HUES48 (cell line): ENCODE data around the gene TP53I3.
A peak's percentile ranks its signal among the peaks of the same experiment; 100 is the strongest.

Source experiments
- H3K27ac ChIP-seq: one replicate; pipeline ENCODE4 v1.7.0; 2013; ENCODE audit warnings: low read depth, low read length, inconsistent platforms
- H3K27me3 ChIP-seq: 2 replicates; pipeline ENCODE4 v1.6.1; 2013; ENCODE audit warnings: mild to moderate bottlenecking, low read length; ENCODE audit not compliant: control insufficient read depth, insufficient read depth
- H3K36me3 ChIP-seq: 2 replicates; pipeline ENCODE4 v1.6.1; 2013; ENCODE audit warnings: low read length; ENCODE audit not compliant: control insufficient read depth, insufficient read depth
- H3K4me1 ChIP-seq: 2 replicates; pipeline ENCODE4 v1.6.1; 2013; ENCODE audit warnings: mild to moderate bottlenecking, low read length; ENCODE audit not compliant: control insufficient read depth, insufficient read depth
- H3K4me3 ChIP-seq: 2 replicates; pipeline ENCODE4 v1.5.1; 2013; ENCODE audit warnings: mild to moderate bottlenecking, low read depth, low read length
- H3K9ac ChIP-seq: 2 replicates; pipeline ENCODE4 v1.6.1; 2013; ENCODE audit warnings: mild to moderate bottlenecking, low read depth, low read length, moderate library complexity
- H3K9me3 ChIP-seq: 2 replicates; pipeline ENCODE4 v1.6.1; 2013; ENCODE audit warnings: low read length; ENCODE audit not compliant: control insufficient read depth, insufficient read depth

TP53I3 gene

DNA sequence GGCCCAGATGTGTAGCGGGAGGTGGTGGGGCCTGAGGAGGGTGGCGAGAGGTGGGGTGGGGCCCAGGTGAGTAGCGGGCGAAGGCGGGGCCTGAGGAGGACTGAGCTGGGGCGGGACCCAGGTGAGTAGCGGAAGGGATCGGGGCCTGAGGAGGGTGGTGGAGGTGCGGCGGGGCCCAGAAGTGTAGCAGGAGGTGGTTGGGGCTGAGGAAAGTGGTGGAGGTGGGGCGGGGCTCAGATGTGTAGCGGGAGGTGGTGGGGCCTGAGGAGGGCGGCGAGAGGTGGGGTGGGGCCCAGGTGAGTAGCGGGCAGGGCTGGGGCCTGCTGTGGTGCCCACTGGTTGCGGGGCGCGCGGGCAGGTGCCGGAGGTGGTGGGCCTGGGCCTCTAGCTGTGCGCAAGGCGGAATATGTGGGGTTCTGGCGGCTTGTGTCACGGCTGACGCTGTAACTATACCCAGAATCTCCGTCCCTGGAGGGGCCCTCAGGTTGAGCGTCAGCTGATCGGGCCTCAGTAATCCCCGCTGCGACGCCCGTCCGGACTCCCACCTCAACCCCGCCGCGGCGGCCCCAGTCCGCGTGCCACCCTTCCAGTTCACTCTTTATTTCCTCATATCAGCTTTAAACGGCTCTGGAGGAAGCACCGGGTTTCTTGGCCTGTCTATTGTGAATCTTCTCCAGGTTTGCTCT, 7.6 kb downstream of the TP53I3 start:
- Histone ChIP-seq H3K4me3 (peak overlapping the region; percentile 88), H3K4me1 (peaks cover 10% of the 10 kb centered on the region; the same call in 1 of the 2 replicates), H3K27ac (peak overlapping the region; percentile 62), H3K9ac (peak overlapping the region; percentile 64), H3K9me3 (no peaks in the 10 kb centered on the region), H3K27me3 (no peaks in the 10 kb centered on the region), H3K36me3 (peaks cover 52% of the 10 kb centered on the region)

DNA sequence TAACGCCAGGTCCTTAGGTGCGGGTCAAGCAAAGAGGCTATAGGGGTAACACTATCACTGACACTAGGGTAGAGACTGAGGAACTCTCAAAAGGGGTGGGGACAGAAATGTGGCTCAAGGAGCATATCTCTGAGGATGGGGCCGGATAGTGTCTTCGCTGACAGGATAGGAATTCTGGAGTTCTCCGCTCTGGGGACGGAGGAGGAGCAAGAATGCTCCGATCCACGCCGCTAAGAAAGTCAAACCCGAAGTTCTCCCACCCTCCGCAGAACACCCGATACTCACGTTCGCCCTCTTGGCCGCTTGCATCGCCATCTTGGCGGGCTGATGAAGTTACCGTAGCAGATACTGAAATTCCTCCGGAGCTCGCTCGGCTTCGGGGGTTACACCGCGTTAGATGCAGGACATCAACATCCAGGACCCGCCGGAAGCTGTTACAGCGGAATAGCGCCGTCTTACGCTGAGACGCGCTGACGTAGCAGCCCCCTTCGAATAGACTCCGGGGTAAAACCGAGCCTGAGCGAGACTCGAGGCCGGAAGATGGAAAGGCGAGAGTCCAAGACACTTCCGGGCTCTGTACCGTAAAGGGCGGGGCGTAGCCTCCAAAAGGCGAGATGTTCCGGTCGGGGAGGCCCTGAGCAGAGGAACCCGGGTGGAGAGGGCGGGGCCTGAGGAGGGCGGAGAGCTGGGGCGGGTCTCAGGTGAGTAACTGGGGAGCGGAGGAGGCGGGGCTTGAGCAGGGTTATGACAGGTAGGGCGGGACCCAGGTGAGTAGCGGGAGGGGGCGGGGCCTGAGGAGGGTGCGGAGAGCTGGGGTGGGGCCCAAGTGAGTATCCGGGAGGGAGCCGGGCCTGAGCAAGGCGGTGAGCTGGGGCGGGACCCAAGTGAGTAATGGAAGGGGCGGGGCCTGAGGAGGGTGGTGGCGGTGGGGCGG, 8.5 kb downstream of the TP53I3 start, which contains the start of gene SF3B6:
Gene SF3B6 (minus strand): TSS at position 412 of the 934 bp plus-strand sequence. CDS start 97 bp downstream, at position 315.
- Histone ChIP-seq H3K36me3 (peaks cover 50% of the 10 kb centered on the region), H3K4me1 (peaks cover 10% of the 10 kb centered on the region; the same call in 1 of the 2 replicates), H3K9me3 (no peaks in the 10 kb centered on the region), H3K27ac (peak within 1 kb of the TSS; percentile 97), H3K27me3 (no peaks in the 10 kb centered on the region), H3K4me3 (peak within 1 kb of the TSS; percentile 99), H3K9ac (peak within 1 kb of the TSS; percentile 87)

DNA sequence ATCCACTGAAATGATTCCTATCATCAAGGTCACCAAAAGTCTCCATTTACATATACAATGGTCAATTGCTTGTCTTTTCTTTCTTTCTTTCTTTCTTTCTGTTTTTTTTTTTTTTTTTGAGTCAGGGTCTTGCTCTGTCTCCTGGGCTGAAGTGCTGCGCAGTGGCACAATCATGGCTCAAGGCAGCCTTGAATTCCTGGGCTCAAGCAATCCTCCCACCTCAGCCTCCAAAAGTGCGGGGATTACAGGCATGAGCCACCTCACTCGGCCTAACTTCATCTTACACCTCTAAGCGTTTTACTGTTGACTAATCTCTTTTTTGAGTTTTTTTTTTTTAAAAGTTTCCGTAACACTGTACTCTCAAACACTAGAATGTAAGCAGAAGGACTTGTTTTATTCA, 9.4 kb downstream of the TP53I3 start:
- H3K9ac ChIP-seq = peak overlapping the region; percentile 87
- H3K27me3 ChIP-seq = no peaks in the 10 kb centered on the region
- peak overlapping the region; percentile 99 for H3K4me3 ChIP-seq
- H3K9me3 ChIP-seq = no peaks in the 10 kb centered on the region
- H3K36me3 ChIP-seq = peaks cover 47% of the 10 kb centered on the region
- peaks cover 10% of the 10 kb centered on the region; the same call in 1 of the 2 replicates for H3K4me1 ChIP-seq
- no peak overlapping the region for H3K27ac ChIP-seq

DNA sequence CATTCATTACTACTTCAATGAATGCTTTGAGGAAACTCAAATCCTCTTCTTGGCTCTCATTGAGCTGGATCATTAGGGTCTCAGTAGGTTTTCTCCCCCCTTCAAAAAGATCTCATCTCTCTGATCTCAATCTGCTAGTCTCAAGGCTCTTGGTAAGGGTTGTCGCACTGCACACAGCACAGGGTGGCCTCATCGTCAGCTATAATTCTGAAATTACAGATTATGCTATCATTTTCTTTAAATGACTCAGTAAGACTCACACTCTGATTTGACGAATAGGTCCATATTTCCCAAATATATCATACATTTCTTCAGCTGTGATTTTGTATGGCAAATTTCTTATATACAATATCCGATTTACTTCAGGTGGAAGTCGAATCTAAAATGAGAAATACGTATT, 10.8 kb downstream of the TP53I3 start:
- H3K27ac ChIP-seq = no peak overlapping the region
- H3K4me1 ChIP-seq = peaks cover 10% of the 10 kb centered on the region; the same call in 1 of the 2 replicates
- no peak overlapping the region for H3K4me3 ChIP-seq
- H3K9ac ChIP-seq = no peak overlapping the region
- H3K27me3 ChIP-seq = no peaks in the 10 kb centered on the region
- no peaks in the 10 kb centered on the region for H3K9me3 ChIP-seq
- H3K36me3 ChIP-seq = peaks cover 45% of the 10 kb centered on the region

DNA sequence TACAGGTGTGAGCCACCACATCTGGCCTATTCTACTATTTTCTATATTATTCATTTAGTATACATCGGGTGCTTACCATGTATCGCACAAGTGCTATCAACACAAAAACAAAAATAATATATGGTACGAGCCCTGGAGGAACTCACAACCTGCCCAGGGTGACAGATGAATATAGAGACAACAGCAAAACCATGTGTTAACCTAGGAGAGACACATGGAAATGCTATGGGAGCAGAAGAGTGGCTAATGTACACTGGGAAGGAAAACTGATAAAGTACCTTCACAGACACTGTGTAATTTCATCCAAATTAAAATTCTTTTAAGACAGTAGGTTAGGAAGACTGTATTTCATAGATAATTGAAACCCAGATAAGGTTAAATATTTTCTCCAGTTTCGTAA, 12.4 kb downstream of the TP53I3 start:
- H3K4me3 ChIP-seq = no peak overlapping the region
- H3K9ac ChIP-seq = no peak overlapping the region
- H3K27me3 ChIP-seq = no peaks in the 10 kb centered on the region
- no peaks in the 10 kb centered on the region for H3K9me3 ChIP-seq
- peaks cover 4% of the 10 kb centered on the region; the same call in 1 of the 2 replicates for H3K4me1 ChIP-seq
- peaks cover 56% of the 10 kb centered on the region for H3K36me3 ChIP-seq
- no peak overlapping the region for H3K27ac ChIP-seq

DNA sequence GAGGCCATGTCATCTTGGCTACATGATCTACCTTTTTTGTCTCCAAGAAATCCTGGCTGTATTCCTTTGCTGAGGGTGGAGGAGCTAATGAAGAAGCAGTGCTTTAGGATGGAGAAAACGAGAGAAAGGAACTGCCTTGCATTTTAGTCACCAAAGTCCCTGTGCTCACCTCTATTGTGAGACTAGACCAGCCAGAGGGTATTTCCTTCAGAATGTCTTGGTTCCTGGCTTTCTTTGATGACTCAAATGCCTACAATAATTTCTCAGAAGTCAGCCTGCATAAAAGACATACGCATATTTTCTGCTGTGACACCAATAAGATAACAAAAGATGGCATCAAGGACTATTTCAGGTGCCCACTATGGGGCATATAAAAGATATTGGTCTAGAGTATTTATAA, 19.3 kb downstream of the TP53I3 start:
- no peaks in the 10 kb centered on the region for H3K9me3 ChIP-seq
- no peaks in the 10 kb centered on the region for H3K4me1 ChIP-seq
- no peak overlapping the region for H3K9ac ChIP-seq
- H3K36me3 ChIP-seq = peaks cover 71% of the 10 kb centered on the region
- no peak overlapping the region for H3K4me3 ChIP-seq
- no peak overlapping the region for H3K27ac ChIP-seq
- no peaks in the 10 kb centered on the region for H3K27me3 ChIP-seq

DNA sequence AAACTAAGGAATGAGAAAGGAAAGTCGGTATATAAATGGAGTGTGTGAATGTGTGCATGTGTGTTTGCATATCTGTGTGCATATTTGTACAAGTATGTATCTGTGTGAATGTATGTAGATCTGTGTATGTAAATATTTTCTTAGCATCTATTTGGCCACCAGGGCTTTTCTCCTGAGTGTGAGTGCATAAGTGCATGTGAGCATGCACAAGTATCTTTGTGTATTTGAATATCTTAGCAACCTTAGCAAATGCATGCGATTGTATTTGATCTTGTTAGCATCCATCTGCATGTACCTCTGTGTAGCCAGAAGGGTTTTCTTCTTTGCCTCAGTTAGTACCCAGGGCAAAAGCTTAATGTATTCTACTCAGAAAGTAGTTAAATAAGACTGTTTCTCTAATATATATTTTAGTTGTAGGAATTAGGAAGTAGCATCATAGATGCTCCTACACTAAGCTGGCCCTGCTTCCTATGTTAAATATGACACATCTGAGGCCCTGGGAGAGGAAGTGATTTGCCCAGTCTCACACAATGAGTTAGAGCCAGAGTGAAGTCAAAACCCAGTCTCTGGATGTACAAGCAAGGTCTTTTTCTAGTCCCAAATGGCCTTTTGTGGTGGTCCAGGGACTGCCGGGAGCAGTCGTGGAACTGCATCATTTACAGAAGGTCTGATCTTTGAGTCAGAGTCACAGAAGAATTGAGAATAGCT, 25.9 kb downstream of the TP53I3 start:
- Histone ChIP-seq H3K36me3 (peaks cover 34% of the 10 kb centered on the region), H3K9me3 (no peaks in the 10 kb centered on the region)

DNA sequence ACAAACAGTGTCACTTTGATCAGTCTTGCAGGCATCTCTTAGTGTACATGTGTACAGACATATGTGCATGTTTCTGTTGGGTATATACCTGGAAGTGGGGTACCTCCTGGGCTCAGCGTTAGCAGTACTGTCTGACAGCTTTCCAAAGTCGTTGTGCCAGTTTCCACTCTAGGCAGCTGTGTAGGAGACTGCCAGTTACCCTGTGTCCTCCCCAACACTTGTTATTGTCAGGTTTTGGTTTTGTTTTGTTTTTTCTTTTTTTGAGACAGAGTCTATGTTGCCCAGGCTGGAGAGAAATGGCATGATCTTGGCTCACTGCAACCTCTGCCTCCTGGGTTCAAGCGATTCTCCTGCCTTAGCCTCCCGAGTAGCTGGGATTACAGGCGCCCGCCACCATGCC, 28.9 kb downstream of the TP53I3 start:
- H3K9me3 ChIP-seq = no peaks in the 10 kb centered on the region
- no peak overlapping the region for H3K4me3 ChIP-seq
- no peaks in the 10 kb centered on the region for H3K4me1 ChIP-seq
- no peak overlapping the region for H3K9ac ChIP-seq
- H3K27ac ChIP-seq = no peak overlapping the region
- H3K27me3 ChIP-seq = no peaks in the 10 kb centered on the region
- H3K36me3 ChIP-seq = peaks cover 12% of the 10 kb centered on the region; the same call in 1 of the 2 replicates

More for the DNA sequence above, 25.9 kb downstream of the TP53I3 start:
- Histone ChIP-seq H3K9ac (no peak overlapping the region), H3K27ac (no peak overlapping the region), H3K4me1 (no peaks in the 10 kb centered on the region), H3K4me3 (no peak overlapping the region), H3K27me3 (no peaks in the 10 kb centered on the region)

DNA sequence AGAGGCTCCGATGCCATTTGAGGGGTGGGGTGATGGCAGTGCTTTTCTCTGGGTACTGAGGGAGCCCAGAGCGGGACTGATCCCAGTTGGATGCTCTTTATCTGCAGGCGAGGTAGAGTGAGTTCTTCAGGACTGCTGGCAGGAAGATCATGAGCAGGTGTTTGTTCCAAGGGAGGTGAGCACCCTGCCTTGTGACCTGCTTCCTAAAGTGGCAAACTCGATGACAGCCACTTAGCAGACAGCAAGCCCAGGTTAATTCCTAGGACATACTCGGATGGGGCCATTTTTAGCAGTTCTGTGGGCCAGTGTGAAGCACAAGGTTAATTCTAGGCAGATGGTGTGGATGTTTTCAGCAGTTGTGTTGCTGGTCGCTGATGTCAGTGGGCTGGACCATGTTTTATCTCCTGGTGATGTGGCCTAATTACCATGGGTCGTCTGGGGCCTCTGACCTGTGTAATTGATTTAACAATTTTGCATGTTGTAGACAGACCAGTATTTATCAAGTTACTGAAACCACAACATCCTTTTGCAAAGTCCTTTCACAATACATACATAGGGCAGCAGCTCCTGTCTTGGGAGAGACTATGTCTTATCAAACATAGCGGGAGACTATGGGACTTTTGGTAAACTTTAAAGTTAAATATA, 30.1 kb downstream of the TP53I3 start:
- peaks cover 12% of the 10 kb centered on the region; the same call in 1 of the 2 replicates for H3K36me3 ChIP-seq
- H3K4me1 ChIP-seq = no peaks in the 10 kb centered on the region
- no peak overlapping the region for H3K9ac ChIP-seq
- no peaks in the 10 kb centered on the region for H3K9me3 ChIP-seq
- no peak overlapping the region for H3K4me3 ChIP-seq
- H3K27me3 ChIP-seq = 0 out of 2 replicates have a peak, but pooled peaks cover 2% of the 10 kb centered on the region
- H3K27ac ChIP-seq = no peak overlapping the region

DNA sequence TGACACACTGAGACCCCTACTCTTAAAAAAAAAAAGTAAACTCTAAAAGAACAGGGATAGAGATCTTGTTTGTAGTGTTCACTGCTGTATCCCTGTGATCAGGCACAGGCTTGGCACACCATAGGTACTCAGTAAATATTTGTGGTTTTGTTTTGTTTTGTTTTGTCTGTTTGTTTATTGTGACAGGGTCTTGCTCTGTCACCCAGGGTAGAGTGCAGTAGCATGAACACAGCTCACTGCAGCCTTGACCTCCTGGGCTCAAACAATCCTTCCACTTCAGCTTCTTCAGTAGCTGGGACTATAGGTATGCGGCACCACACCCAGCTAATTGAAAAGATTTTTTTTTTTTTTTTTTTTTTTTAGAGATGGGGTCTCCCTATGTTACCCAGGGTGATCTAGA, 31.7 kb downstream of the TP53I3 start:
- 0 out of 2 replicates have a peak, but pooled peaks cover 2% of the 10 kb centered on the region for H3K27me3 ChIP-seq
- H3K9ac ChIP-seq = no peak overlapping the region
- H3K9me3 ChIP-seq = no peaks in the 10 kb centered on the region
- H3K4me3 ChIP-seq = no peak overlapping the region
- peaks cover 12% of the 10 kb centered on the region; the same call in 1 of the 2 replicates for H3K36me3 ChIP-seq
- H3K4me1 ChIP-seq = no peaks in the 10 kb centered on the region
- H3K27ac ChIP-seq = no peak overlapping the region
